GM23338 (cell line): ENCODE results near the gene MCC. TPM values are rescaled to one million over a fixed set of nuclear protein-coding genes. Genes with fewer than 3 reads are reported as not detected.

Experiments used
- ATAC-seq: fragments of 200-7000 bp; cut with Tn5 transposase; 3 replicates; pipeline ENCODE4 v1.9.1; 2020
- DNase-seq: peaks from one replicate; pipeline ENCODE4 v3.0.0-alpha.2; 2015; ENCODE audit warnings: low spot score
- H2AFZ ChIP-seq: fragments of 200-600 bp; sonication (generic); 2 replicates; pipeline ENCODE4 v1.8.0; 2016; ENCODE audit warnings: antibody characterized with exemption, mild to moderate bottlenecking, moderate library complexity
- H3F3A ChIP-seq: fragments of 200-600 bp; sonication (generic); replicated peaks from 2 replicates; pipeline ENCODE4 v1.8.0; 2017; ENCODE audit warnings: antibody characterized with exemption, mixed run types, low read depth
- H3K27ac ChIP-seq: fragments of 200-600 bp; sonication (generic); 2 replicates; pipeline ENCODE4 v1.6.1; 2016; ENCODE audit warnings: low read depth
- H3K27me3 ChIP-seq: fragments of 200-600 bp; sonication (generic); 2 replicates; pipeline ENCODE4 v1.8.0; 2016; ENCODE audit warnings: mild to moderate bottlenecking, mixed run types, moderate library complexity; ENCODE audit not compliant: insufficient read depth
- H3K36me3 ChIP-seq: fragments of 200-600 bp; sonication (generic); 2 replicates; pipeline ENCODE4 v1.8.0; 2016; ENCODE audit warnings: mild to moderate bottlenecking; ENCODE audit not compliant: insufficient read depth
- H3K4me1 ChIP-seq: fragments of 200-600 bp; sonication (generic); 2 replicates; pipeline ENCODE4 v1.8.0; 2016; ENCODE audit warnings: mild to moderate bottlenecking, moderate library complexity; ENCODE audit not compliant: insufficient read depth
- H3K4me2 ChIP-seq: fragments of 200-600 bp; sonication (generic); 2 replicates; pipeline ENCODE4 v1.7.1; 2017; ENCODE audit warnings: mixed run types
- H3K4me3 ChIP-seq: fragments of 200-600 bp; sonication (generic); 2 replicates; pipeline ENCODE4 v1.6.1; 2016; ENCODE audit warnings: mixed run types
- H3K79me2 ChIP-seq: fragments of 200-600 bp; sonication (generic); replicated peaks from 2 replicates; pipeline ENCODE4 v1.8.0; 2017; ENCODE audit warnings: mild to moderate bottlenecking; ENCODE audit not compliant: insufficient read depth
- H3K9me2 ChIP-seq: fragments of 200-600 bp; sonication (generic); 2 replicates; pipeline ENCODE4 v1.8.0; 2017; ENCODE audit not compliant: insufficient read depth
- H4K20me1 ChIP-seq: fragments of 200-600 bp; sonication (generic); replicated peaks from 2 replicates; pipeline ENCODE4 v1.8.0; 2017; ENCODE audit warnings: mild to moderate bottlenecking; ENCODE audit not compliant: insufficient read depth
- H3K27ac Mint-ChIP-seq: 2 replicates; pipeline ENCODE4 v1.8.0; 2020; ENCODE audit warnings: inconsistent platforms, mild to moderate bottlenecking, moderate library complexity, mixed read lengths
- H3K27me3 Mint-ChIP-seq: 3 replicates; pipeline ENCODE4 v1.8.0; 2022; ENCODE audit warnings: low read depth, mild to moderate bottlenecking, moderate library complexity, mixed read lengths, inconsistent platforms; ENCODE audit not compliant: insufficient read depth, poor library complexity
- H3K36me3 Mint-ChIP-seq: 3 replicates; pipeline ENCODE4 v1.8.0; 2021; ENCODE audit warnings: low read depth, mild to moderate bottlenecking, inconsistent platforms, moderate library complexity, mixed read lengths
- H3K4me1 Mint-ChIP-seq: 3 replicates; pipeline ENCODE4 v1.8.0; 2020; ENCODE audit warnings: mild to moderate bottlenecking, inconsistent platforms, mixed read lengths
- H3K4me3 Mint-ChIP-seq: 3 replicates; pipeline ENCODE4 v1.8.0; 2021; ENCODE audit warnings: moderate library complexity, mild to moderate bottlenecking, inconsistent platforms, mixed read lengths
- H3K9me3 Mint-ChIP-seq: 3 replicates; pipeline ENCODE4 v1.8.0; 2020; ENCODE audit warnings: moderate library complexity, mild to moderate bottlenecking, inconsistent platforms, mixed read lengths
- EZH2 ChIP-seq: fragments of 200-600 bp; sonication (generic); IDR thresholded peaks from one replicate; pipeline ENCODE4 v1.8.0; 2017; ENCODE audit warnings: antibody characterized with exemption, mild to moderate bottlenecking, low read depth; ENCODE audit not compliant: unreplicated experiment
- EZH2phosphoT487 ChIP-seq: fragments of 200-600 bp; sonication (generic); IDR thresholded peaks from one replicate; pipeline ENCODE4 v1.8.1; 2018; ENCODE audit warnings: antibody characterized with exemption; ENCODE audit not compliant: unreplicated experiment
- JUNB ChIP-seq: IDR thresholded peaks from one replicate; pipeline ENCODE4 v1.6.1; 2016; ENCODE audit warnings: antibody characterized with exemption; ENCODE audit not compliant: unreplicated experiment
- NANOG ChIP-seq: IDR thresholded peaks from 2 replicates; pipeline ENCODE4 v1.6.1; 2016; ENCODE audit warnings: antibody characterized with exemption, borderline replicate concordance
- POLR2AphosphoS5 ChIP-seq: IDR thresholded peaks from 2 replicates; pipeline ENCODE4 v1.6.1; 2016; ENCODE audit warnings: antibody characterized with exemption, low read depth
- STAT1 ChIP-seq: IDR thresholded peaks from one replicate; pipeline ENCODE4 v1.6.1; 2016; ENCODE audit warnings: antibody characterized with exemption; ENCODE audit not compliant: unreplicated experiment
- ZNF114 ChIP-seq: fragments of 250-450 bp; sonication (Bioruptor Pico); IDR thresholded peaks from 2 replicates; pipeline ENCODE4 v1.5.0; 2020; ENCODE audit warnings: mild to moderate bottlenecking, moderate library complexity
- ZNF331 ChIP-seq: fragments of 250-450 bp; sonication (Bioruptor Pico); IDR thresholded peaks from 2 replicates; pipeline ENCODE4 v1.5.0; 2020; ENCODE audit warnings: low read depth, mild to moderate bottlenecking, moderate library complexity
- polyA plus RNA-seq: library from polyadenylated mRNA; unstranded; fragments of >200 nt; fragmentation: Nextera tagmentation; extraction: Ambion mirVana; gene quantifications from 2 replicates; pipeline ENCODE4 v1.2.1, GENCODE V29; 2016
- total RNA-seq: library from RNA; depleted of rRNA; stranded (reverse); fragments of >200 nt; shearing (Covaris generic); gene quantifications from 2 replicates; pipeline ENCODE4 v1.2.3, GENCODE V29; 2014
- TF ChIP-seq, protein P1 (sequence below): IDR thresholded peaks from 2 replicates; pipeline ENCODE4 v1.6.1; 2016; ENCODE audit warnings: antibody characterized with exemption
- TF ChIP-seq, protein P2 (sequence below): IDR thresholded peaks from one replicate; pipeline ENCODE4 v1.6.1; 2018; ENCODE audit warnings: antibody characterized with exemption; ENCODE audit not compliant: unreplicated experiment
- TF ChIP-seq, protein P3 (sequence below): fragments of 250-450 bp; sonication (Bioruptor Pico); IDR thresholded peaks from 2 replicates; pipeline ENCODE4 v1.5.0; 2020; ENCODE audit warnings: mild to moderate bottlenecking, moderate library complexity

MCC gene
- total and polyA plus RNA-seq, 2 experiments from 2014 or later: 3.8 to 10.1 TPM

DNA sequence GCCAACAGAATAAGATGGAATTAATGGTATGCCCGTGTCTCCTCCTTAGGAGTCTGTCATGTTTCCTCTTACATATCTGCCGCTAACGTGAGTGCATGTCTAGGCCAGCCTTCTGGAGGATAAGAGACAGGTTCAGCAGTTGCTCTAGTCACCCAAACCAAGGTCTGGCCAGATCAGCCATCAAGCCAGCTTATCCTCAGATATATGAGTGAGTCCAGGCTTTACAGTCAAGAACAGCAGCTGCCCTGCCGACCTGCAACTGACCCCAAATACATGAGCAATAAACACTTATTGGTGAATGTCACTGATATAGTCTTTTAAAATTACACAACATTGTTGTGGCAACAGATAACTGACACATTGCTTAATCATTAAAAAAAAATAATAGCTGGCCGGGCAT is 177.0 kb downstream of the MCC start:
- Histone ChIP-seq H3K36me3 (no peaks in the 10 kb centered on the region), H3K9me2 (no peaks in the 10 kb centered on the region; the same call in 1 of the 2 replicates), H3K27me3 (no peaks in the 10 kb centered on the region), H3K4me1 (no peaks in the 10 kb centered on the region; the same call in 1 of the 2 replicates), H3K4me2 (no peak overlapping the region), H4K20me1 (no peaks in the 10 kb centered on the region), H2AFZ (no peak overlapping the region), H3K79me2 (no peaks in the 10 kb centered on the region), H3F3A (no peaks in the 10 kb centered on the region), H3K27ac (no peak overlapping the region), H3K4me3 (no peak overlapping the region)
- Mint-ChIP-seq H3K27me3 (peaks cover 2% of the 10 kb centered on the region), H3K9me3 (no peaks in the 10 kb centered on the region; the same call in 2 of the 3 replicates), H3K36me3 (0 out of 3 replicates have a peak, but pooled peaks cover 4% of the 10 kb centered on the region), H3K4me3 (no peak overlapping the region), H3K4me1 (no peaks in the 10 kb centered on the region; the same call in 2 of the 3 replicates), H3K27ac (no peak overlapping the region)
- ATAC-seq: no peak
- no peak for TF ChIP-seq JUNB
- DNase-seq: no peak

DNA sequence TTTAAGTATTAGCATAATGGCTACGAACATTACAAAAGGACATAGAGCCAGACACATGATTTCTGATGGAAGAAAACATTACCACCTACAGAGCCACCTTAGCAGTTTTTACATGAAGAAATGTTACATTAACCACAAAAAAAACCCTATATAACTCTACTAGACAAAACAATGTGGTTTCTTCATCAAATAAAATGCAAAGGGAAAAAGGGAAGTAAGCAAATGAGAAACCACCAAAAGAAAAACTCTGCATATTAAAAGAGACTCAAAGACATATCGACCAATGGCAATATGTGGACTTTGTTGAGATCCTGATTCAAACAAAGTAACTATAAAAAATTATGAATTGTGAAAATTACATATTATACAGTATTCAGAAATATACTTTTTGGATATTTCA is 186.1 kb downstream of the MCC start:
- Mint-ChIP-seq H3K9me3 (no peaks in the 10 kb centered on the region; the same call in 2 of the 3 replicates), H3K4me1 (peaks cover 12% of the 10 kb centered on the region), H3K4me3 (no peak overlapping the region), H3K27ac (no peak overlapping the region), H3K27me3 (peaks cover 3% of the 10 kb centered on the region), H3K36me3 (no peaks in the 10 kb centered on the region)
- Histone ChIP-seq H4K20me1 (no peaks in the 10 kb centered on the region), H3K27ac (no peak overlapping the region), H3K4me2 (no peak overlapping the region), H3K4me1 (0 out of 2 replicates have a peak, but pooled peaks cover 8% of the 10 kb centered on the region), H3F3A (no peaks in the 10 kb centered on the region), H3K79me2 (no peaks in the 10 kb centered on the region), H3K36me3 (no peaks in the 10 kb centered on the region), H2AFZ (no peak overlapping the region), H3K27me3 (no peaks in the 10 kb centered on the region), H3K4me3 (no peak overlapping the region), H3K9me2 (peaks cover 2% of the 10 kb centered on the region; the same call in 1 of the 2 replicates)
- no peak for ATAC-seq
- no peak for DNase-seq
- TF ChIP-seq, protein P1, sequence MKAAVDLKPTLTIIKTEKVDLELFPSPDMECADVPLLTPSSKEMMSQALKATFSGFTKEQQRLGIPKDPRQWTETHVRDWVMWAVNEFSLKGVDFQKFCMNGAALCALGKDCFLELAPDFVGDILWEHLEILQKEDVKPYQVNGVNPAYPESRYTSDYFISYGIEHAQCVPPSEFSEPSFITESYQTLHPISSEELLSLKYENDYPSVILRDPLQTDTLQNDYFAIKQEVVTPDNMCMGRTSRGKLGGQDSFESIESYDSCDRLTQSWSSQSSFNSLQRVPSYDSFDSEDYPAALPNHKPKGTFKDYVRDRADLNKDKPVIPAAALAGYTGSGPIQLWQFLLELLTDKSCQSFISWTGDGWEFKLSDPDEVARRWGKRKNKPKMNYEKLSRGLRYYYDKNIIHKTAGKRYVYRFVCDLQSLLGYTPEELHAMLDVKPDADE: no peak
- TF ChIP-seq STAT1 (no peak), ZNF114 (CRISPR knock-in tag) (no peak), JUNB (no peak), EZH2phosphoT487 (no peak), ZNF331 (CRISPR knock-in tag) (no peak), EZH2 (no peak), POLR2AphosphoS5 (no peak), NANOG (no peak)
- TF ChIP-seq, protein P2, sequence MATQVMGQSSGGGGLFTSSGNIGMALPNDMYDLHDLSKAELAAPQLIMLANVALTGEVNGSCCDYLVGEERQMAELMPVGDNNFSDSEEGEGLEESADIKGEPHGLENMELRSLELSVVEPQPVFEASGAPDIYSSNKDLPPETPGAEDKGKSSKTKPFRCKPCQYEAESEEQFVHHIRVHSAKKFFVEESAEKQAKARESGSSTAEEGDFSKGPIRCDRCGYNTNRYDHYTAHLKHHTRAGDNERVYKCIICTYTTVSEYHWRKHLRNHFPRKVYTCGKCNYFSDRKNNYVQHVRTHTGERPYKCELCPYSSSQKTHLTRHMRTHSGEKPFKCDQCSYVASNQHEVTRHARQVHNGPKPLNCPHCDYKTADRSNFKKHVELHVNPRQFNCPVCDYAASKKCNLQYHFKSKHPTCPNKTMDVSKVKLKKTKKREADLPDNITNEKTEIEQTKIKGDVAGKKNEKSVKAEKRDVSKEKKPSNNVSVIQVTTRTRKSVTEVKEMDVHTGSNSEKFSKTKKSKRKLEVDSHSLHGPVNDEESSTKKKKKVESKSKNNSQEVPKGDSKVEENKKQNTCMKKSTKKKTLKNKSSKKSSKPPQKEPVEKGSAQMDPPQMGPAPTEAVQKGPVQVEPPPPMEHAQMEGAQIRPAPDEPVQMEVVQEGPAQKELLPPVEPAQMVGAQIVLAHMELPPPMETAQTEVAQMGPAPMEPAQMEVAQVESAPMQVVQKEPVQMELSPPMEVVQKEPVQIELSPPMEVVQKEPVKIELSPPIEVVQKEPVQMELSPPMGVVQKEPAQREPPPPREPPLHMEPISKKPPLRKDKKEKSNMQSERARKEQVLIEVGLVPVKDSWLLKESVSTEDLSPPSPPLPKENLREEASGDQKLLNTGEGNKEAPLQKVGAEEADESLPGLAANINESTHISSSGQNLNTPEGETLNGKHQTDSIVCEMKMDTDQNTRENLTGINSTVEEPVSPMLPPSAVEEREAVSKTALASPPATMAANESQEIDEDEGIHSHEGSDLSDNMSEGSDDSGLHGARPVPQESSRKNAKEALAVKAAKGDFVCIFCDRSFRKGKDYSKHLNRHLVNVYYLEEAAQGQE: no peak
- TF ChIP-seq, protein P3, sequence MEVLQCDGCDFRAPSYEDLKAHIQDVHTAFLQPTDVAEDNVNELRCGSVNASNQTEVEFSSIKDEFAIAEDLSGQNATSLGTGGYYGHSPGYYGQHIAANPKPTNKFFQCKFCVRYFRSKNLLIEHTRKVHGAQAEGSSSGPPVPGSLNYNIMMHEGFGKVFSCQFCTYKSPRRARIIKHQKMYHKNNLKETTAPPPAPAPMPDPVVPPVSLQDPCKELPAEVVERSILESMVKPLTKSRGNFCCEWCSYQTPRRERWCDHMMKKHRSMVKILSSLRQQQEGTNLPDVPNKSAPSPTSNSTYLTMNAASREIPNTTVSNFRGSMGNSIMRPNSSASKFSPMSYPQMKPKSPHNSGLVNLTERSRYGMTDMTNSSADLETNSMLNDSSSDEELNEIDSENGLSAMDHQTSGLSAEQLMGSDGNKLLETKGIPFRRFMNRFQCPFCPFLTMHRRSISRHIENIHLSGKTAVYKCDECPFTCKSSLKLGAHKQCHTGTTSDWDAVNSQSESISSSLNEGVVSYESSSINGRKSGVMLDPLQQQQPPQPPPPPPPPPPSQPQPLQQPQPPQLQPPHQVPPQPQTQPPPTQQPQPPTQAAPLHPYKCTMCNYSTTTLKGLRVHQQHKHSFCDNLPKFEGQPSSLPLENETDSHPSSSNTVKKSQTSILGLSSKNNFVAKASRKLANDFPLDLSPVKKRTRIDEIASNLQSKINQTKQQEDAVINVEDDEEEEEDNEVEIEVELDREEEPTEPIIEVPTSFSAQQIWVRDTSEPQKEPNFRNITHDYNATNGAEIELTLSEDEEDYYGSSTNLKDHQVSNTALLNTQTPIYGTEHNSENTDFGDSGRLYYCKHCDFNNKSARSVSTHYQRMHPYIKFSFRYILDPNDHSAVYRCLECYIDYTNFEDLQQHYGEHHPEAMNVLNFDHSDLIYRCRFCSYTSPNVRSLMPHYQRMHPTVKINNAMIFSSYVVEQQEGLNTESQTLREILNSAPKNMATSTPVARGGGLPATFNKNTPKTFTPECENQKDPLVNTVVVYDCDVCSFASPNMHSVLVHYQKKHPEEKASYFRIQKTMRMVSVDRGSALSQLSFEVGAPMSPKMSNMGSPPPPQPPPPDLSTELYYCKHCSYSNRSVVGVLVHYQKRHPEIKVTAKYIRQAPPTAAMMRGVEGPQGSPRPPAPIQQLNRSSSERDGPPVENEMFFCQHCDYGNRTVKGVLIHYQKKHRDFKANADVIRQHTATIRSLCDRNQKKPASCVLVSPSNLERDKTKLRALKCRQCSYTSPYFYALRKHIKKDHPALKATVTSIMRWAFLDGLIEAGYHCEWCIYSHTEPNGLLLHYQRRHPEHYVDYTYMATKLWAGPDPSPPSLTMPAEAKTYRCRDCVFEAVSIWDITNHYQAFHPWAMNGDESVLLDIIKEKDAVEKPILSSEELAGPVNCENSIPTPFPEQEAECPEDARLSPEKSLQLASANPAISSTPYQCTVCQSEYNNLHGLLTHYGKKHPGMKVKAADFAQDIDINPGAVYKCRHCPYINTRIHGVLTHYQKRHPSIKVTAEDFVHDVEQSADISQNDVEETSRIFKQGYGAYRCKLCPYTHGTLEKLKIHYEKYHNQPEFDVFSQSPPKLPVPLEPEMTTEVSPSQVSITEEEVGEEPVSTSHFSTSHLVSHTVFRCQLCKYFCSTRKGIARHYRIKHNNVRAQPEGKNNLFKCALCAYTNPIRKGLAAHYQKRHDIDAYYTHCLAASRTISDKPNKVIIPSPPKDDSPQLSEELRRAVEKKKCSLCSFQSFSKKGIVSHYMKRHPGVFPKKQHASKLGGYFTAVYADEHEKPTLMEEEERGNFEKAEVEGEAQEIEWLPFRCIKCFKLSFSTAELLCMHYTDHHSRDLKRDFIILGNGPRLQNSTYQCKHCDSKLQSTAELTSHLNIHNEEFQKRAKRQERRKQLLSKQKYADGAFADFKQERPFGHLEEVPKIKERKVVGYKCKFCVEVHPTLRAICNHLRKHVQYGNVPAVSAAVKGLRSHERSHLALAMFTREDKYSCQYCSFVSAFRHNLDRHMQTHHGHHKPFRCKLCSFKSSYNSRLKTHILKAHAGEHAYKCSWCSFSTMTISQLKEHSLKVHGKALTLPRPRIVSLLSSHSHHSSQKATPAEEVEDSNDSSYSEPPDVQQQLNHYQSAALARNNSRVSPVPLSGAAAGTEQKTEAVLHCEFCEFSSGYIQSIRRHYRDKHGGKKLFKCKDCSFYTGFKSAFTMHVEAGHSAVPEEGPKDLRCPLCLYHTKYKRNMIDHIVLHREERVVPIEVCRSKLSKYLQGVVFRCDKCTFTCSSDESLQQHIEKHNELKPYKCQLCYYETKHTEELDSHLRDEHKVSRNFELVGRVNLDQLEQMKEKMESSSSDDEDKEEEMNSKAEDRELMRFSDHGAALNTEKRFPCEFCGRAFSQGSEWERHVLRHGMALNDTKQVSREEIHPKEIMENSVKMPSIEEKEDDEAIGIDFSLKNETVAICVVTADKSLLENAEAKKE (CRISPR knock-in tag): no peak
